Central memory CD8-positive, alpha-beta T cell (primary cell): ENCODE data around the gene ELMOD1.
A peak's percentile ranks its signal among the peaks of the same experiment; 100 is the strongest.
"Not testable (repeated sequence)": the region's sequence is repeated elsewhere in the genome, so short reads cannot be mapped to it uniquely, and the experiment has no call there.

ENCODE experiments used
- ATAC-seq: fragments of 150-1000 bp; cut with Tn5 transposase; replicated peaks from 2 replicates; pipeline ENCODE4 v1.10.0; 2022; ENCODE audit warnings: mild to moderate bottlenecking, moderate FRiP score, moderate number of reproducible peaks; ENCODE audit not compliant: poor library complexity, severe bottlenecking; ENCODE audit errors: extremely low read depth
- DNase-seq, 2 donors: peaks; one replicate each; pipeline ENCODE4 v3.0.0; 2021; ENCODE audit warnings: low spot score in 2 of 2
- H3K27ac Mint-ChIP-seq: one replicate; pipeline ENCODE4 v1.8.0; 2022; ENCODE audit warnings: low read depth, mild to moderate bottlenecking, moderate library complexity, mixed read lengths
- H3K27me3 Mint-ChIP-seq: one replicate; pipeline ENCODE4 v1.8.0; 2022; ENCODE audit warnings: mixed read lengths
- H3K36me3 Mint-ChIP-seq: one replicate; pipeline ENCODE4 v1.8.0; 2022; ENCODE audit warnings: mild to moderate bottlenecking, moderate library complexity, mixed read lengths; ENCODE audit not compliant: insufficient read depth
- H3K4me1 Mint-ChIP-seq: one replicate; pipeline ENCODE4 v1.8.0; 2022; ENCODE audit warnings: mixed read lengths
- H3K4me3 Mint-ChIP-seq: one replicate; pipeline ENCODE4 v1.8.0; 2022; ENCODE audit warnings: mild to moderate bottlenecking, moderate library complexity, mixed read lengths
- H3K9me3 Mint-ChIP-seq: one replicate; pipeline ENCODE4 v1.8.0; 2022; ENCODE audit warnings: mixed read lengths

The ELMOD1 gene

DNA sequence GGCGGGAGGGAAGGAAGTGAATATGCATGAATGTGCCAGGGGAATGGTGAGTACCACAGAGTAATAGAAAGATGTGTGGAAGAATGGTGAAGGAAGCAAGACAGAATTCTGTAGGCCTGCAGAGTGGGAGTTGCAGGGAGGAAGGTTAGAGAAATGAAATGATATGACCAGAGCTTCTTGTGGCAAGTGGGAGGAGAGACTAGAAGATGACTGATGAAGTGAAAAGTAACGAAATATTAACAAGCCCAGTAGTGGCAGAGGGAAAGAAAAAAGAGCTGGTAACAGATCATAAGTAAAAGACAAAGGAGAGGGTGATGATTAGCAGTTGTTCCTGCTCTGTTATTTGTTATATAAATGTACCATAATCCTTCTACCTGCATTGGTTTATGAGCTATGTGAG lies 24.4 kb upstream of the ELMOD1 start:
- H3K9me3 Mint-ChIP-seq = no peaks in the 10 kb centered on the region
- H3K4me3 Mint-ChIP-seq = peak overlapping the region; percentile 97
- no peaks in the 10 kb centered on the region for H3K27me3 Mint-ChIP-seq
- no peak for DNase-seq
- peaks cover 4% of the 10 kb centered on the region for H3K36me3 Mint-ChIP-seq
- H3K4me1 Mint-ChIP-seq = peaks cover 36% of the 10 kb centered on the region
- no peak for ATAC-seq
- peak overlapping the region; percentile 92 for H3K27ac Mint-ChIP-seq

DNA sequence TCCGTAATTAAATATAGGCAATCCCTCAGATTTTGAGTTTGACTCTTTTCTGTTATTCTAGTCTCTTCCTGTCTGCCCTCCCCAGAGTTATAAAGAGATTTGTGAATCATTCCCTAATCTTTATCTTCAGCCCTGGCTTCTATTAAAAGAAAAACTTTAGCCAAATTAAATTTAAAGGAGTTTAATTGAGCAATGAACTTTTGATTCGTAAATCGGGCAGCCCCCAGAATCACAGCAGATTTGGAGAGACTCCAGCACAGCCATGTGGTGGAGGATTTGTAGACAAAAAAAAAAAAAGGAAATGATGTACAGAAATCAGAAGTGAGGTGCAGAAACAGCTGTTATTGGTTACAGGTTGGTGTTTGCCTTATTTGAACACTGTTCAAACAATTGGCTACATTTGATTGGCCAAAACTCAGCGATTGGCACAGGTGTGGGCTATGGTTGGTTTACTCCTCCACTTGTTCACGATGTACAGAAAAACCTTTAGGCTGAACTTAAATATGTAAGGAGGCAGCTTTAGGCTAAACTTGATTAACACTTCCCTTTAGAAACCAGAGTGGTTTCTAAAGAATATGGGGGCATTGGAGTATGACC lies 23.1 kb upstream of the ELMOD1 start:
- Mint-ChIP-seq H3K27me3 (no peaks in the 10 kb centered on the region), H3K4me3 (no peak overlapping the region), H3K4me1 (peaks cover 32% of the 10 kb centered on the region), H3K27ac (no peak overlapping the region), H3K36me3 (peaks cover 3% of the 10 kb centered on the region), H3K9me3 (no peaks in the 10 kb centered on the region)
- DNase-seq (no peak), ATAC-seq (no peak)

DNA sequence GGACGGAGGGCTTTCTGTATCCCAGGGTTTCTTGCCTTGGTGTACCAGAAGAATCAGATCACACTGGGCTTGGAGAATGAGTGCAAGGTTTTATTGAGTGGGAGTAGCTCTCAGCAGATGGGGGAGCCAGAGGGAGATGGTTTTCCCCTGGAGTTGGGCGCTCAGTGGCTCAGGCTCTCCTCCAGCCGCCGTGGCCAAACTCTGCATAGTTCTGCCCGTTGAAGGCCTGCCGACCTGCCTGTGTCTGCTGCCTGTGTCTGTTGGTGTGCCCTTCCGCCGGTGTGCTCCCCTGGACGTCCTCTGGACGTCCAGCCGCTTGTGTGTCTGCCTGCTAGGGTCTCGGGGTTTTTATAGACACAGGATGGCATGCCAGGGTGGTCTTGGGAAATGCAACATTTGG lies 20.9 kb upstream of the ELMOD1 start:
- Mint-ChIP-seq H3K9me3 (no peaks in the 10 kb centered on the region), H3K4me3 (no peak overlapping the region), H3K27ac (no peak overlapping the region), H3K4me1 (peaks cover 17% of the 10 kb centered on the region), H3K36me3 (peaks cover 3% of the 10 kb centered on the region), H3K27me3 (peaks cover 6% of the 10 kb centered on the region)
- ATAC-seq (no peak), DNase-seq (no peak)

DNA sequence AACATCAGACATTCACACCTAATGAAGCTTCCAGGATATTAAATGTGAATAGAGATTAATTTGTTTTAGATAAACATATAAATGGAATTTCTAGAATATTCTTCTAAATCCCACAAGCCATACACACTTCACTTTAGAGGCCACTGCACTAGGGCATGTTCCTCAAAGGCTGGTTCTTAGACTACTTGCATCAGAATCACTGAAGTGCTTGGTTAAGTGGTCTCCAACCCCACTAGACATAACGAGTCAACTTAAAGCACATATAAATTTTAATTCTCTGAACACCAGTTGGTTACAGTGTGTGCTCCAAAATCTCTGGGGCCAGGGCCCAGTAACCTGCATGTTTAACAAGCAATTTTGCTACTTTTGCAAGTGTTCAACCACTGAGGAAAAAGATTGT lies 17.5 kb upstream of the ELMOD1 start:
- DNase-seq = no peak
- Mint-ChIP-seq H3K4me1 (no peaks in the 10 kb centered on the region), H3K27me3 (peaks cover 10% of the 10 kb centered on the region)

DNA sequence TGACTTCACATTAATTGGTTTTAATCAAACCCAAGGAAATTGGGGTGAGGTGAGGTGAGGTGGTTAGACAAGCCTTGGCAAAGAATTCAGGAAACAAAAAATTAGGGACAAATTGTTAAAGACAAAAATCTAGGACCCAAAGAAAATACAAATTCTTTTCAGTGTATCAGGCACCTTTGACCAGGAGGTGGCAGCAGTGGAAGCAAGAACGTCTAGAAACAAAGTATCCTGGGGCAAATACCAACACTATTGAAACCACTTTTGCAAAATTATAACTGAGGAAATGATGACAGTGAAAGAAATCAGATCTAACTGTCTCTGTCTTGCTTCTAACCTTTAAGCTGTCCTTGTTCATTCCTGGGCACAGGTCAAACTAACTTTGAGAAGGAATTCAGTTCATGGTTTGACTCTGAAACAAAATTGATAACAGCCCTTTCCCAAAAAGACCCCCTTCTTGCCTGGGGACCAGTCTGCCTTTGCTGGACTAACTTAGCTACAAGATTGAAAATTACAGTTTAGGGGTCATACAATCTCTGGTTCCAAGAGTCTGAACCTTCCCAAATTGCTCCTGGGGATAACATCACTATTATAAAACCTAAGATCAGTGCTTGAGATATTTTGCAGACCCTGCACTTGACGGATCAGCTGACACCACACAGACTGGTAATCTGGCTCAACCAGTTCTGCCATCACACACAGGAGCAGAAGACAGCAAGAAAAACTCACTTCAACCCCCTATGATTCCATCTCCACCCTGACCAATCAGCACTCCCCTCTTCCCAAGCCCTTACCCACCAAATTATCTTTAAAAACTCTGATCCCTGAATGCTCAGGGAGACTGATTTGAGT lies 14.2 kb upstream of the ELMOD1 start:
- peaks cover 23% of the 10 kb centered on the region for H3K27me3 Mint-ChIP-seq
- H3K9me3 Mint-ChIP-seq, DNase-seq, H3K36me3 Mint-ChIP-seq, H3K4me3 Mint-ChIP-seq, ATAC-seq, H3K27ac Mint-ChIP-seq, H3K4me1 Mint-ChIP-seq: not testable (repeated sequence)

More for the DNA sequence above, 17.5 kb upstream of the ELMOD1 start:
- ATAC-seq = no peak
- Mint-ChIP-seq H3K27ac (no peak overlapping the region), H3K36me3 (no peaks in the 10 kb centered on the region), H3K9me3 (no peaks in the 10 kb centered on the region), H3K4me3 (no peak overlapping the region)

DNA sequence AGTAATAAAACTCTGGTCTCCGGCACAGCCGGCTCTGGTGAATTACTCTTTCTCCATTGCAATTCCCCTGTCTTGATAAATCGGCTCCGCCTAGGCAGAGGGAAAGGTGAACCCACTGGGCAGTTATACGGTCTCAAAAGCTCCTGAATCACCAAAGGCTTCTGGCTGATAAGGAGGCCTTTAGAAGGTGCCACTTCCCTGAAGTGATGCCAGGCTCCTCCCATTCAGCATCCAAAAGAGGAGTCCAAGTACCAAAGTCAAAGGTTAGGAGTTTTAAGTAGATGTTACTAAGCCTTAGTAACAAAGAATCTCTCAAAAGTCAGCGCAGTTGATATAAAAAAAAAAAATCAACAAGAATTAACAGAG lies 13.6 kb upstream of the ELMOD1 start:
- peaks cover 2% of the 10 kb centered on the region for H3K36me3 Mint-ChIP-seq
- DNase-seq (no peak), ATAC-seq (no peak)
- no peaks in the 10 kb centered on the region for H3K4me1 Mint-ChIP-seq
- H3K27me3 Mint-ChIP-seq = peaks cover 27% of the 10 kb centered on the region
- peaks cover 6% of the 10 kb centered on the region for H3K9me3 Mint-ChIP-seq
- no peak overlapping the region for H3K4me3 Mint-ChIP-seq
- H3K27ac Mint-ChIP-seq = no peak overlapping the region

DNA sequence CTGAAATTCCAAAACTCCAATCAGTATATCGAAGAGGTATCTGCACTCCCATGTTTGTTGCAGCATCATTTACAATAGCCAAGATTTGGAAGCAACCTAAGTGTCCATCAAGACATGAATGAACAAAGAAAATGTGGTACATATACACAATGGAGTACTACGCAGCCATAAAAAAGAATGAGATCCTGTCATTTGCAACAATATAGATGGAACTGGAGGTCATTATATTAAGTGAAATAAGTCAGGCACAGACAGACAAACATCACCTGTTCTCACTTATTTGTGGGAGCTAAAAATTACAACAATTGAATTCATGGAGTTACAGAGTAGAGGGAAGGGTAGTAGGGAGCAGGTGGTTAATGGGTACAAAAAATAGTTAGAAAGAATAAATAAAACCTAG lies 11.8 kb upstream of the ELMOD1 start:
- not testable (repeated sequence) for ATAC-seq, H3K4me1 Mint-ChIP-seq, H3K4me3 Mint-ChIP-seq, H3K27ac Mint-ChIP-seq, DNase-seq, H3K9me3 Mint-ChIP-seq, H3K36me3 Mint-ChIP-seq
- H3K27me3 Mint-ChIP-seq = peaks cover 37% of the 10 kb centered on the region

DNA sequence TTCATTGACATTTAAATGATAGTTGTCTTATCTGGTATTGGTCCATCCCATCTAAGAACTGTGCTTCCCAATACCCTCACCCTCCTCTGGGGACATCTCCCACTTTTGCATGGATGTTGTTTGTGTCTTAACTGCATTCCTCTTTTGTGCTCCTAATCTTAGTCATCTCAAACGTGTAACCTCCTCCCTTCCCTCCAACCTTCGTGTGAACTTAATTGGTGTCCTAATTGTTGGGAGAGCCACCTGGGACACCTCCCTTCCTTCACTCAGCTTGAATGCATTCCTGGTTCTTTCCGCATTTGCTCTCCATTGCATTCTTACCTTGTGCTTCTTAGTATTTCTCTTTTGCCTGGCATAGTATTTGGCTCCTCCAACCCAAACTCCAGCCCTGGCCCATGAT lies 9.8 kb upstream of the ELMOD1 start:
- no peaks in the 10 kb centered on the region for H3K4me1 Mint-ChIP-seq
- H3K27ac Mint-ChIP-seq = no peak overlapping the region
- DNase-seq = no peak
- peaks cover 42% of the 10 kb centered on the region for H3K27me3 Mint-ChIP-seq
- peaks cover 2% of the 10 kb centered on the region for H3K36me3 Mint-ChIP-seq
- peaks cover 6% of the 10 kb centered on the region for H3K9me3 Mint-ChIP-seq
- no peak for ATAC-seq
- no peak overlapping the region for H3K4me3 Mint-ChIP-seq

DNA sequence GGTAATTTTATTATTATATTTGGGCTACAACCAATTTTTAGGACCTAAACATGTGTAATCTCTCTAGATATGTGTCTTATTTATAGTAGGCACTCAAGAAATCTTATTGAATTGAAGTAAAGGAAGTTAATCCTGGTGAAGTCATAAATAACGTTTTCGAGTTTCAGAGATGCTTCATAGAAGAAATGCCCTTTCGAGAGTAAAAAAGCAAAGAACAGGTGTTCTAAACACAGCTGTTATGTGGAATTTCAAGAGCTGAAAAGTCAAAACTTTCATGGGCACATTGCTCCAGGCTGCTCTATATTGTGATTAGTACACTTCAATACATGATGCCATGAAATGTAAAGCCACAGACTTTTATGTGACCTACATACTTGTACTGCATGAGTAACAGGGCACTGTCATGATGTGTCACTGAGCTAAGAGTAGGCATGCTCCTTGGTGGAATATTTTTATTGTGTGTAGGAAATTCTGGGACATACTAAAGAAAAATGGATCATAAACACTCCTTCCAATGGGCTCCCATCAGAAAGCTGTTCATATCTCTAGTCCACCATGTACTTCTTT lies 7.2 kb upstream of the ELMOD1 start:
- ATAC-seq (no peak), DNase-seq (no peak)
- Mint-ChIP-seq H3K36me3 (peaks cover 2% of the 10 kb centered on the region), H3K4me1 (no peaks in the 10 kb centered on the region), H3K27ac (no peak overlapping the region), H3K9me3 (peaks cover 6% of the 10 kb centered on the region), H3K27me3 (peaks cover 67% of the 10 kb centered on the region), H3K4me3 (no peak overlapping the region)

DNA sequence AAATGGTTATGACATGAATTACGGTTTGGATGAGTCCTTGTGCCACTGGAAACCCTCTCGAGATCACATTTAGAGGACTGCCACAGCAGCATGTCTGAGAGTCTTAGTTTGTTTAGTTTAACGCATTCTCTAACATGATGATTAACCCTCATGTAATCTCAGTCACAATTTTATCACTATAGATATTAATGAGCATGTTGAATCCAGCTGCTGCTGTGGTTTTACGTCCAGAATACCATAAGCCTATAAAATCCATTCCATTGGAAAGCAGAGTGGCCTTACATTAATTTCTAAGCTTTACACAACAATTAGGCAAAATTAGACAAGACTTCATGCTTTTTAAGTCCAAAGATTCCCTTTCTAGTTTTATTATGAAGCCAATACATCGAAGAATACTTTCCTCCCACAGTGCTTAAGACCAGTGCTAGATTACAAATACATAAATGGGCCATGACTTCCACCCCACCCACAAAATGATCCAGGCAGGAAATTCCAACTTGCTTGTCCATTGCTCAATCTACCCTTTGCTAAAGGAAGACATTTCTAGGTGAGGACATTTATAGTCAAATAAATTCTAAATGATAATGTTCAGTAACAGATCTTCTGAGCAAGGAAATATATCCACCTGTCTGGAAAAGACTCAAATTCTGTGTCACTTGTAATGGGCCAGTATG lies 3.5 kb upstream of the ELMOD1 start:
- peaks cover 21% of the 10 kb centered on the region for H3K4me1 Mint-ChIP-seq
- no peaks in the 10 kb centered on the region for H3K9me3 Mint-ChIP-seq
- DNase-seq (no peak), ATAC-seq (no peak)
- H3K36me3 Mint-ChIP-seq = peaks cover 12% of the 10 kb centered on the region
- H3K4me3 Mint-ChIP-seq = no peak overlapping the region
- no peak overlapping the region for H3K27ac Mint-ChIP-seq
- peaks cover 87% of the 10 kb centered on the region for H3K27me3 Mint-ChIP-seq

DNA sequence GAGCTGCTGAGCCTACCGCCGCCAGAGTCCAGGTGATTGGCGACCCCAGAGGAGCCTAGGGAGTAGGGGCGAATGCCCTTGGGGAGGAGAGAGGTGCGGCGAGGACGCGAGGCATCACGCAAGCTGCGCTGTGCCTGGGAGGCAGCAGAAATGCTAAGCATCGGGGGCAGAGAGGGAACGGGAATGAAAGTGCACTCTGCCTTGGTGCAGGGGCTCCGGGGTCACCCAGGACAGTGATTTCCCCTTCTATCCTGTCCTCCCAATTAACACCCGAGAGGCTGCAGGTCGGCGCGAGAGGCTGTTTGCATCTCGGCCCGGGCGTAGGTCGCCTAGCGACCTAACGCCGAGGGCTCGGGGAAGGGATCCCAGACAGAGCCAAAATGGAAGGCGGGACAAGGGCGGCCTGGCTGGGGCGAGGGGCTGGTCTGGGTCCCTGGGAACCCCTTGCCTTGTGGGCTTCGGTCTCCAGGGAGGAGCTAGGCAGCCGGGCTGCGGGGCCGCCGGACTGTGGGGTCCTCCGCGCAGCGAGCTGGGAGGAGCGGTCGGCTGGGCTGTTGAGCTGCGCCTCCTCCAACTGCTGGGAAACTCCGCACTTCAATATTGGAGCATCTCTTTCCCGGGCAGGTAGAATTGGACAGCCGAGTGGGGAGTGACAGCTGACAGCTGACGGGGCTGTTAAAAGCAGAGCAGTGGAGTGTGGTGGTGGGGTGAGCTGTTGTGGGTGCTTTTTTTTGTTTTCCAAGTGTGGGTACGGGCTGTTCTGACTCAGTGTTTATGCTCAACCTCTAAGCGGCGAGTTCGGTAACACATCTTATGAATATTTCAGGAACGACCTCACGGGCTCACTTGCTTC lies 657 bp downstream of the ELMOD1 start:
- ATAC-seq (no peak), DNase-seq (peak in 1 of 2 donors; percentile 12)
- H3K27ac Mint-ChIP-seq = no peak overlapping the region
- peaks cover 13% of the 10 kb centered on the region for H3K36me3 Mint-ChIP-seq
- peaks cover 84% of the 10 kb centered on the region for H3K27me3 Mint-ChIP-seq
- peak overlapping the region; percentile 82 for H3K4me3 Mint-ChIP-seq
- H3K4me1 Mint-ChIP-seq = peaks cover 23% of the 10 kb centered on the region
- H3K9me3 Mint-ChIP-seq = no peaks in the 10 kb centered on the region

DNA sequence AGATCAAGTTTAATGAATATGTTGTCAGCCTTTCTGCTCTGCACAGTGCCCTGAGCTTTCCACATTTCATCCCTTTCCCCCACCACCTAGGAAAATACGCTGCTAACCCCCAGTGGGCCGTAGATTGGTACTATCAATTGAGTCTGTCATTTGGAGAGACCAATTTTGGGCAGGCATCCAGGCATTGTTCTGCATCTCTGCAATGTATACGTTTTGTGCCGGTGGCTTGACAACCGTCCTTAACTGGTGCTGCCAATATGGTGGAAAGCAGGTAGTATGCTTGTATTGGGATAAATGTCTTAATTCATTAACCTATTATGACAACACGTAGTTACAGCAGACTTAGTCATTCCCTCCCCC lies 1.3 kb downstream of the ELMOD1 start:
- Mint-ChIP-seq H3K36me3 (peaks cover 13% of the 10 kb centered on the region), H3K4me3 (peak overlapping the region; percentile 82), H3K27ac (no peak overlapping the region), H3K9me3 (no peaks in the 10 kb centered on the region), H3K27me3 (peaks cover 84% of the 10 kb centered on the region), H3K4me1 (peaks cover 23% of the 10 kb centered on the region)
- ATAC-seq (no peak), DNase-seq (no peak)
